Right atrium auricular region (tissue), 2 donors: ENCODE measurements around the gene ZSWIM4. TPM values are rescaled to one million over a fixed set of nuclear protein-coding genes. Genes with fewer than 3 reads are reported as not detected.

Experiments used
- DNase-seq: peaks from one replicate; pipeline ENCODE4 v3.0.0-alpha.2; 2019; ENCODE audit warnings: low spot score
- H3K27ac ChIP-seq, 2 donors: fragments of 200-600 bp; sonication (generic); 1 replicate in 1 of 2; 2 replicates in 1 of 2; pipeline ENCODE4 v1.5.1; 2016 to 2019
- H3K27me3 ChIP-seq, 2 donors: fragments of 200-600 bp; sonication (generic); one replicate each; pipeline versions ENCODE4 v1.5.1 to v1.6.0; 2017 to 2019
- H3K36me3 ChIP-seq: fragments of 200-600 bp; sonication (generic); one replicate; pipeline ENCODE4 v1.5.1; 2016
- H3K4me1 ChIP-seq, 2 donors: fragments of 200-600 bp; sonication (generic); one replicate each; pipeline versions ENCODE4 v1.5.1 to v1.6.0; 2017 to 2019
- H3K4me3 ChIP-seq, 2 donors: fragments of 200-600 bp; sonication (generic); 1 replicate in 1 of 2; 2 replicates in 1 of 2; pipeline ENCODE4 v1.5.1; 2017 to 2019; ENCODE audit warnings: mild to moderate bottlenecking in 1 of 2, moderate library complexity in 1 of 2
- H3K9me3 ChIP-seq, 2 donors: fragments of 200-600 bp; sonication (generic); one replicate each; pipeline ENCODE4 v1.5.1; 2019
- total RNA-seq, 2 donors: library from RNA; depleted of rRNA; stranded (reverse); fragments of >200 nt; gene quantifications; one replicate each; pipeline ENCODE4 v1.1.0, GENCODE V29; 2016
- TF ChIP-seq, protein P1 (sequence below), 2 donors: fragments of 200-600 bp; sonication (generic); IDR thresholded peaks; one replicate each; pipeline ENCODE4 v1.5.1; 2019; ENCODE audit warnings: antibody characterized with exemption in 2 of 2

ZSWIM4 gene
- total RNA-seq, 2 donors from 2014 or later: 5.7 to 9.8 TPM

DNA sequence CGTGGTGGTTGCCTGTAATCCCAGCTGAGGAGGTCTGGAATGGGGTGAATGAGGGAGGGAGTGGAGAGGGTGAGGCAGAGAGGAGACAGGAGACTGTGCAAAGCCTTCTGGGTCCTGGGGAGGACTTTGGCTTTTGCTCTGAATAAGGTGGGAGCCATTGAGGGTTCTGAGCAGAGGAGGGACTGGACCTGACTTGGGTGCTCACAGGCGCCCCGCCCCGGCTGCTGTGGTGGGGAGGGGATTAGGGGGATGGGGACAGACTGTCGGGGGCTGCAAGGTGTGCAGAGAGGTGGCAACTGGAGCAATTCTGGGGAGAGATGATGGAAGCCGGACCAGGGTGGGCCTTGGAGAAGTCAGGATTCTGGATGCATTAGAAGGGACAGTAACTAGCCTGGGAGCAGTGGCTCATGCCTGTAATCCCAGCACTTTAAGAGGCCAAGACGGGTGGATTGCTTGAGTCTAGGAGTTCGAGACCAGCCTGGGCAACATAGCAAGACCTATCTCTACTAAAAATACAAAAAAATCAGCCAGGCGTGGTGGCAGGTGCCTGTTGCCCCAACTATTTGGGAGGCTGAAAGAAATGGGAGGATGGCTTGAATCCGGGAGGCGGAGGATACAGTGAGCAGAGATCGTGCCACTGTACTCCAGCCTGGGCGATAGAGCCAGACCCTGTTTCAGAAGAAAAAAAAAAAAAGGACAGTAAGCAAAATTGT is 65.6 kb downstream of the ZSWIM4 start:
- no peak for DNase-seq
- H3K36me3 ChIP-seq: no peaks in the 10 kb centered on the region
- peaks cover 0 to 19% of the 10 kb centered on the region in 2 donors for H3K4me1 ChIP-seq
- H3K27me3 ChIP-seq: no peaks in the 10 kb centered on the region
- peak overlapping the region in 1 of 2 donors; percentile 40 for H3K4me3 ChIP-seq
- TF ChIP-seq, protein P1, sequence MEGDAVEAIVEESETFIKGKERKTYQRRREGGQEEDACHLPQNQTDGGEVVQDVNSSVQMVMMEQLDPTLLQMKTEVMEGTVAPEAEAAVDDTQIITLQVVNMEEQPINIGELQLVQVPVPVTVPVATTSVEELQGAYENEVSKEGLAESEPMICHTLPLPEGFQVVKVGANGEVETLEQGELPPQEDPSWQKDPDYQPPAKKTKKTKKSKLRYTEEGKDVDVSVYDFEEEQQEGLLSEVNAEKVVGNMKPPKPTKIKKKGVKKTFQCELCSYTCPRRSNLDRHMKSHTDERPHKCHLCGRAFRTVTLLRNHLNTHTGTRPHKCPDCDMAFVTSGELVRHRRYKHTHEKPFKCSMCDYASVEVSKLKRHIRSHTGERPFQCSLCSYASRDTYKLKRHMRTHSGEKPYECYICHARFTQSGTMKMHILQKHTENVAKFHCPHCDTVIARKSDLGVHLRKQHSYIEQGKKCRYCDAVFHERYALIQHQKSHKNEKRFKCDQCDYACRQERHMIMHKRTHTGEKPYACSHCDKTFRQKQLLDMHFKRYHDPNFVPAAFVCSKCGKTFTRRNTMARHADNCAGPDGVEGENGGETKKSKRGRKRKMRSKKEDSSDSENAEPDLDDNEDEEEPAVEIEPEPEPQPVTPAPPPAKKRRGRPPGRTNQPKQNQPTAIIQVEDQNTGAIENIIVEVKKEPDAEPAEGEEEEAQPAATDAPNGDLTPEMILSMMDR (IDR thresholded peaks at IDR 0.05): no peak
- H3K27ac ChIP-seq: peak overlapping the region; percentile 89
- H3K9me3 ChIP-seq: no peaks in the 10 kb centered on the region

DNA sequence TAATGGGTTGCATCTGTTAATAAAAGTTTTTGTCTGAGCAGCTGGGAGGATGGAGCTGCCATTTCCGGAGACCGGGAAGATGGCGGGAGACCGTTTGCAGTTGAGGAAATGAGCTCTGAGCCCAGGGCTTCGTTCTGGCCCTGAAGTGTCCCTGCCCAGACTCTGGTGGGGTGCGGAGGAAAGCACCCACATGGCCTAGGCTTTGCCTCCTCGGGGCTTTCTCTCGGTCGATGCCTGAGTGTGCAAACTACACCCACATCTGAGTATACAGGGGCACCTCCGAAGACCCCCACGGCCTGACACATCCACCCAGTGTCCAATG is 66.1 kb downstream of the ZSWIM4 start:
- Histone ChIP-seq H3K4me1 (peaks cover 0 to 23% of the 10 kb centered on the region in 2 donors), H3K27ac (peak overlapping the region; percentile 89), H3K9me3 (no peaks in the 10 kb centered on the region), H3K36me3 (no peaks in the 10 kb centered on the region), H3K27me3 (no peaks in the 10 kb centered on the region), H3K4me3 (peak overlapping the region; percentile 22 to 40)
- TF ChIP-seq, protein P1 (IDR thresholded peaks at IDR 0.05): no peak
- no peak for DNase-seq

DNA sequence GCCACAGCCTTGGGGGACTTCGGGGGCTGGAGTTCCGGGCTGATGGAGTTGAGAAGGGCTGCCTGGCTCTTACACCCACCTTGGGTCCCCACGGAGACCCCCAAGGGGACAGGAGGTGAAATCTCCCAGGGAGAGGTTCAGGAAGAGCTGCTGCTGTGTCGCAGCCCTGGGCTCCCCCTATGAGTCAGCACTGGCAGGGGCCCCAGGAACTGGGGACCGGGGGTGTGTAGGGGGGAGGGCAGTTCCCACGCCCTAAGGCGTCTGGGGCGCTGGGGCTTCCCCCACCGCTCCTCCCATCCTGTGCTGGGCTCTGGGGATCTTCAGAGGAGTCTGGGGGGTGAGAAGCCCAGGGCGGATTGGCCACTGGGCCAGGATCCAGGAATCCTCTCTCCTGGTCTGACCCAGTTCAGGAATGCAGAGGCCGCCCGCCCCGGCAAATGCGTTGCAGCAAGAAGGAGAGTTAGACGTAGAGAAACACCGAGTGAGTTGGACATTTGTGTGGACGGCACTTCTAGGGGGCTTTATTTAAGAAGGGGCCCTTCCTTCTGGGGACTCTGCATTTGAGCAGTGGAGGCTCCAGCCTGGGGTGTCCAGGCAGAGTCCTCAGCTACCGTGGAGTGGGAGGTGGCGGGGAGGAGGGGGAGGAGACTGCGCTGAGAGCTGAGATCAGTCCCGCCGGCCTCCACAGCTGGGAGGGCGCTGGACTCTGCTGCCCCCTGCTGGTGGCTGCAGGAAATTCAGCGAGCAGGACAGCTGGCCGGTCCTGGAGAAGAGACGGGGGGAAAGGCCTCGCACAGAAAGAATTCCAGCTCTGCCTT is 66.7 kb downstream of the ZSWIM4 start:
- H3K4me1 ChIP-seq: peaks cover 0 to 24% of the 10 kb centered on the region in 2 donors
- TF ChIP-seq, protein P1 (IDR thresholded peaks at IDR 0.05): peak; percentile 97 to 99
- peak; percentile 95 for DNase-seq
- H3K4me3 ChIP-seq: peak overlapping the region; percentile 22 to 40
- peak overlapping the region; percentile 89 for H3K27ac ChIP-seq
- no peaks in the 10 kb centered on the region for H3K36me3 ChIP-seq
- H3K9me3 ChIP-seq: no peaks in the 10 kb centered on the region
- no peaks in the 10 kb centered on the region for H3K27me3 ChIP-seq

DNA sequence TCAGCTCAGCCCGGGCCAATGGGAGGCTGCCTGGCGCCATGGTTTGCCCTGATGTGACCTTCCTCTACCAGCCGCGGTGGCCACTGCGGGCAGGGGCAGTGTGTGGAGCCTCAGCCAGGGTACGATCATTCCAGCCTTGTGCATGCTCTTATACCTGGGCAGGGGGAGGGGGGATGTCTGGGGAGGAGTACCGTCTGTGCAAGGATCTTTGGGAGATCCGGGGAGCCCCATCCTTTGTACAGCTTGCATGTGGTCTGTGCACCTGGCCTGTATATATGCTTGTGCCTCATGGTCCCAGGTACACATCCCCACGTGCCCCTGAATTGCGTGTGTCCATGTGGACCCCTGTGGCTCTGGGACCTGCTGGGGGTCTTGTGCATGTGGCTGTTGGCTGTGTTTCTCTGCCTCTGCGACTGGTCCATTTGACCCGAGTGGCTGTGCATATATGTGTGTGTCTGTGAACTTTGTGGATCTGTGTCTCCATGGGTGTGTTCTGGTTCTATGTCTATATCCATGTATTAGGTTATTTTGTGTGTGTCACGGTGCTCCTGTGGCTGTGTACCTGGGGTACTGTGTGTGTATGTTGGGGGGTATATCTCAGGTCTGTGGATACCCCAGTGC is 68.9 kb downstream of the ZSWIM4 start:
- H3K27me3 ChIP-seq: no peaks in the 10 kb centered on the region
- peaks cover 0 to 24% of the 10 kb centered on the region in 2 donors for H3K4me1 ChIP-seq
- H3K27ac ChIP-seq: peak overlapping the region; percentile 55
- no peaks in the 10 kb centered on the region for H3K36me3 ChIP-seq
- no peak overlapping the region for H3K4me3 ChIP-seq
- no peaks in the 10 kb centered on the region for H3K9me3 ChIP-seq
- TF ChIP-seq, protein P1 (IDR thresholded peaks at IDR 0.05): no peak
- no peak for DNase-seq

DNA sequence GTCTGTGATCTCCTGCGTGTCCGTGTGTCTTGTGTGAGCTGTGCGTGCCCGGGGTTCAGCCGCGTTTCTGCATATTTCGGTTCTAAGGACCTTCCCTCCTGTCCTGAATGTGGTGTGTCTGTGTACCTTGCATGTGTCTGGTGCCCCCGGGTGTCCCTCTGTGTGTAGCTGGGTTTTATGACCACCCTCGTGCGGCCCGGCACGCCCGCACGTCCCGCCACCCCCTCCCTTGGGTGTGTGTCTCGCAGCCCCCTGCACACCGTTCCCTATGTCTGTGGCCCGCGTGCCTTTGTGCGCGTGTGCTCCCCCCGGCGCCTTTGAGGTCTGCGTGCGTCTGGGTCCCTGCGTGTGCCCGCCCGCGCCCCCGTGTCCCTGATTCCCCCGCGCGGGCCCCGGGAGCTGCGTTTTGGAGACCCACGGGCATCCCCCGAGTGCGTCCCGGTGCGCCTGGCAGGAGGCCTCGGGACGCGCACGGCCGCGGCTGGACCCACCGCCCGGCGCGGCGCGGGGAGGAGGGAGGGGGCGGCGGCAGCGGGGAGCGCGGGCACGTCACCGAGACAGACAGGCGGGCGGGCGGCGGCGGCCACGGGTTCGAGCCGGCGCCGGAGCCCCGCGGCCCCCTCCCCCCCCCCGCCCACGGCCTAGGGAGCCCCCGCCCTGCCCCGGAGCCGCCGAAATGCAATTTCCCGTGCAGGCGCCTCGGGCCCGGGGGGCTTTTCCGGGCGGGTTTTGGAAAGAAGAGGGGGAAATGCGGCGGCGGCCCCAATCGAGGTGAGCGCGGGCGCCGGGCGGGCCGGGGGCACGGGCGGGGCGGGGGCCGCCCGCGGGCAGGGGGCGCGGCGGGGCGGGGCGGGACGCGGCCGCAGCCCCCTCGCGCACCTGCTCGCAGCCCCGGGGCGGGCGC is 69.7 kb downstream of the ZSWIM4 start:
- DNase-seq: no peak
- Histone ChIP-seq H3K4me3 (peak overlapping the region; percentile 63 to 82), H3K27ac (peak overlapping the region; percentile 55), H3K36me3 (no peaks in the 10 kb centered on the region), H3K4me1 (peaks cover 0 to 24% of the 10 kb centered on the region in 2 donors), H3K9me3 (no peaks in the 10 kb centered on the region), H3K27me3 (no peaks in the 10 kb centered on the region)
- TF ChIP-seq, protein P1 (IDR thresholded peaks at IDR 0.05): no peak
